AG09309 (cell line): ENCODE results near the gene GAB3.
A peak's percentile ranks its signal among the peaks of the same experiment; 100 is the strongest.

Experiments
- DNase-seq: peaks from one replicate; pipeline ENCODE4 v3.0.0-alpha.2; 2010; ENCODE audit warnings: low read depth
- H3K4me3 ChIP-seq: 2 replicates; pipeline ENCODE4 v1.5.1; 2011; ENCODE audit warnings: mild to moderate bottlenecking, low read depth, low read length, moderate library complexity; ENCODE audit not compliant: control insufficient read depth
- TF ChIP-seq, protein P1 (sequence below): IDR thresholded peaks from 2 replicates; pipeline ENCODE4 v1.5.1; 2011; ENCODE audit warnings: mild to moderate bottlenecking, low read depth, low read length, inconsistent platforms; ENCODE audit not compliant: insufficient read depth, control insufficient read depth; ENCODE audit errors: missing control alignments

The GAB3 gene

GRCh38 chrX:154775419-154776349 is 24.8 kb upstream of the GAB3 start:
- no peak overlapping the region for H3K4me3 ChIP-seq
- TF ChIP-seq, protein P1, sequence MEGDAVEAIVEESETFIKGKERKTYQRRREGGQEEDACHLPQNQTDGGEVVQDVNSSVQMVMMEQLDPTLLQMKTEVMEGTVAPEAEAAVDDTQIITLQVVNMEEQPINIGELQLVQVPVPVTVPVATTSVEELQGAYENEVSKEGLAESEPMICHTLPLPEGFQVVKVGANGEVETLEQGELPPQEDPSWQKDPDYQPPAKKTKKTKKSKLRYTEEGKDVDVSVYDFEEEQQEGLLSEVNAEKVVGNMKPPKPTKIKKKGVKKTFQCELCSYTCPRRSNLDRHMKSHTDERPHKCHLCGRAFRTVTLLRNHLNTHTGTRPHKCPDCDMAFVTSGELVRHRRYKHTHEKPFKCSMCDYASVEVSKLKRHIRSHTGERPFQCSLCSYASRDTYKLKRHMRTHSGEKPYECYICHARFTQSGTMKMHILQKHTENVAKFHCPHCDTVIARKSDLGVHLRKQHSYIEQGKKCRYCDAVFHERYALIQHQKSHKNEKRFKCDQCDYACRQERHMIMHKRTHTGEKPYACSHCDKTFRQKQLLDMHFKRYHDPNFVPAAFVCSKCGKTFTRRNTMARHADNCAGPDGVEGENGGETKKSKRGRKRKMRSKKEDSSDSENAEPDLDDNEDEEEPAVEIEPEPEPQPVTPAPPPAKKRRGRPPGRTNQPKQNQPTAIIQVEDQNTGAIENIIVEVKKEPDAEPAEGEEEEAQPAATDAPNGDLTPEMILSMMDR, result no peak
- DNase-seq, result no peak

DNA sequence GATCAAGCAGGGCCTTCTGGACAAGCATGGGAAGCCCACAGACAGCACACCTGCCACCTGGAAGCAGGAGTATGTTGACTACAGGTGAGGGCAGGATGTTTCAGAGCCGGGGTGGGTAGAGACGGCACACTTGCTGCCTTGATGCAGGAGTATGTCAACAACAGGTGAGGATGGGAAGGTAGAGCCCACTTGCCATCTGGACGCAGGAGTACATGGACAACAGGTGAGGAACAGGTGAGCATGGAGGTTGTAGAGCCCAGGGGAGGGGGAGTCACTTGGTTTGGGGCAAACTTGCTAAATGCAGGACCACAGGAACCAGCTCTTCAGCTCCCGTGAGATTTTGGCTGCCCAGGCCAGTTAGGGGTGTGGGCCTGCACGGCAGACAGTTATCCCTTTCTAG is 23.7 kb upstream of the GAB3 start:
- TF ChIP-seq, protein P1, result no peak
- DNase-seq, result no peak
- H3K4me3 ChIP-seq, result no peak overlapping the region

DNA sequence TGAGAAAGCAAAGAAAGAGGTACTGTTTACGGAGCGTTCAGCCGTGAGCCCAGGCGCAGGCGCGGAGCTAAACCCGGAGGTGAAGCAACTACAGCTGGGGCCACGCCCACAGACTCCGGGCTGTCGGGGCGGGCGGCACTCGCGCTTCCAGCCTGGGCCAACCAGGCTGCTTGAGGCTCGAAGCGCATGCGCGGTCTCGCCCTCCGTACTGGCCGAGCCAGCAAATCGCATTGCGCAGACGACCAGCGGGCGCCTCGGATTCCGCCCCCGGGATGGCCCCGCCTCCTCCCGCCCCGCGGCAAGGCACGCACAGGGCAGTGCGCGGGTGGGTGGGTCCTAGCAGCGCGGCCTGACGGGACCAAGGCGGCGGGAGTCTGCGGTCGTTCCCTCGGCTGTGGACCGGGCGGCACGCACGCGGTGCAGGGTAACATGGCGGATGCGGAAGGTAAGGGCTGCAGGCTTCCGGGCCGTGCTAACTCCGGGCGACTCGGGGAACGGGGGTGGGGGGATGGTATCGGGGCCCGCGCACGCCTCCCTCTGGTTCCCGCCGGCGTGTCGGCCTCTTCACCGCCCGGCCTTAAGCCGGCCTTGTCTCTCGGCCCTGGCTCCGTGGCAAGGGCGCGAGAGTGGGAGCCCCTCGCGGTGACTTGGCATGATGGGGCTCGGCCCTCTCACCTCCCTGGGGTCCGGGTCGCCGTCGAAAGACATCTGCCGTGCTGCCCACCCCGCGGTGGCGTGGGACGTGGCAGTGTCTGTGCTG is 11.8 kb upstream of the GAB3 start, which contains the start of gene DKC1:
Gene DKC1, plus strand, starts transcription at position 328 of the 760 bp plus-strand sequence. Its CDS starts 102 bp downstream, at position 430.
- DNase-seq, result peak; percentile 74
- TF ChIP-seq, protein P1, result peak; percentile 3
- peak within 1 kb of the TSS; percentile 67 for H3K4me3 ChIP-seq

- DNase-seq, result no peak
- TF ChIP-seq, protein P1, result no peak
- peak overlapping the region; percentile 32 for H3K4me3 ChIP-seq
Measured at GRCh38 chrX:154761977-154762536, 11.2 kb upstream of the GAB3 start.

DNA sequence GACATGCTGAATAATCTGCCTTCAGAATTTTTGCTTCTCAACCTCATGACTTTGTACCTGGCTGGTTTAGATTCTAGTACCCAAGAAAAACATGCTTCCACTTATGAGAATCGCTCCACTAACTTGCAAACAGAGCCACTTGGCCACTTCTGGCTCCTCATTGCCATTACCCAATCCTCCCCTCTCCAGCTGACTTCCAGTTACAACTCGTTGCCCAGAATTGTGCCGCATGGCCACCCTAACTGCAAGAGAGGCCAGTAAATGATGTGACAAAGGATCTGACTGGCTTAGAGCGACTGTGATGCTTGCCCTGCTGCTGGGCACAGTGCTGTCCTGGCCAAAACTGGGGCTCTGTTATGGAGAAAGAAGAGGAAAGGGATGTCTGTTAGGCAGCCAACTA is 7.8 kb upstream of the GAB3 start:
- DNase-seq, result no peak
- TF ChIP-seq, protein P1, result no peak
- no peak overlapping the region for H3K4me3 ChIP-seq

- no peak overlapping the region for H3K4me3 ChIP-seq
- TF ChIP-seq, protein P1, result no peak
- no peak for DNase-seq
Measured at GRCh38 chrX:154751669-154752271, 893 bp upstream of the GAB3 start.
